ENCODE measurements around the gene MTM1. TPM values are rescaled to one million over a fixed set of nuclear protein-coding genes. Genes with fewer than 3 reads are reported as not detected.

MTM1 gene
- polyA plus RNA-seq, 2 of the 4 experiments (the other 2 are of a cell fraction) = 8.5 to 9.0 TPM

DNA sequence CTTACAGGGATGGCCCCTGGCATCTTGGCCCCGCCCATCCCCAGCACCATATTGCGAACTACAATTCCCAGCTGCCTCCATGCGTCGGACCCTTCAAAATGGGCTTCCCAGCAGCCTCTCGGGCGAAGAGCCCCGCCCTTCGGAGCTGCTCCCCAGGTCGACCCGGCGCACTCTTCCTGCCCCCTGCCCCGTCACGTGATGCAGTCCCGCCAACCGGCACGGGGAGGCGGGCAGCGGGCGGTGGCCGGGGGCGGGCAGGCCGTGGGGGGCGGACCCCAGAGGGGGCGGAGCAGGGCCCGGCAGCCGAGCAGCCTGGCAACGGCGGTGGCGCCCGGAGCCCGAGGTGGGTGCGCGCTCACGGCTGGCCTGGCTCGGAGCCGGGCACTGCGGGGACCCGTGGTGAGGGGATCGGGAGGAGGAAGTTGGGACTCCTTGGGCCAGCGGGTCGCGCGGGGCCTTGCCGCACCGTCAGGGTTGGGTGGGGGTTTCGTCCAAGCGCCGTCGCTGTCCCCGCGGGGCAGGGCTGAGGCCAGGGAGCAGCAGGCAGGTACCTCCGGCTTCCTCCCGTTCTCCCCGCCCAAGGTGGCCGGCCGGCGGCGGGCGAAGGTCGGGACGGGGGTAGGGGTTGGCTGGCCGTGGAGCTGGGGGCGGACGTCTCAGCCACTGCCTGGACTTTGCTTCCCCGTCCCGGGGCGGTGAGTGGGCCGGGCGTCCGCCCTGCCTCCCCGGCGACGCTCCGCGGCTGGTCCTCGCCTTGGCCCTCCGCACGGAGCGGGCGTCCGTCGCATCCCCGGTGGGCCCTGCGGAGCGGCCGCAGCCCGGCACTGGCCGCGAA, at the start of gene MTM1 (continued):
- TF ChIP-seq RAD21 (conservative IDR thresholded peaks at IDR 0.05 in 1 of 2, IDR thresholded peaks at IDR 0.05 in 1 of 2) (no peak), CHD4 (IDR thresholded peaks at IDR 0.05; ENCODE audit: borderline replicate concordance) (no peak), RNF2 (IDR thresholded peaks at IDR 0.05; ENCODE audit: borderline replicate concordance, low read depth) (no peak), NPAS2 (CRISPR knock-in tag; IDR thresholded peaks at IDR 0.05; ENCODE audit: borderline replicate concordance) (no peak), POLR2A (IDR thresholded peaks at IDR 0.05; ENCODE audit: low read length) (peak; percentile 80), BHLHE40 (IDR thresholded peaks at IDR 0.05; ENCODE audit: low read depth, low read length) (no peak), KDM1A (IDR thresholded peaks at IDR 0.05; ENCODE audit: low read depth) (no peak), MYC (IDR thresholded peaks at IDR 0.05; ENCODE audit: borderline replicate concordance, low read length) (no peak), RARB (CRISPR knock-in tag; IDR thresholded peaks at IDR 0.05) (no peak), ZFP36 (IDR thresholded peaks at IDR 0.05; ENCODE audit: borderline replicate concordance, partially characterized antibody) (no peak), JUNB (IDR thresholded peaks at IDR 0.05) (no peak), HOXB5 (CRISPR knock-in tag; IDR thresholded peaks at IDR 0.05) (no peak), HOXB13 (CRISPR knock-in tag; IDR thresholded peaks at IDR 0.05; ENCODE audit: low read depth) (no peak)
- TF ChIP-seq, protein P1, sequence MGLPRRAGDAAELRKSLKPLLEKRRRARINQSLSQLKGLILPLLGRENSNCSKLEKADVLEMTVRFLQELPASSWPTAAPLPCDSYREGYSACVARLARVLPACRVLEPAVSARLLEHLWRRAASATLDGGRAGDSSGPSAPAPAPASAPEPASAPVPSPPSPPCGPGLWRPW (IDR thresholded peaks at IDR 0.05) = no peak

DNA sequence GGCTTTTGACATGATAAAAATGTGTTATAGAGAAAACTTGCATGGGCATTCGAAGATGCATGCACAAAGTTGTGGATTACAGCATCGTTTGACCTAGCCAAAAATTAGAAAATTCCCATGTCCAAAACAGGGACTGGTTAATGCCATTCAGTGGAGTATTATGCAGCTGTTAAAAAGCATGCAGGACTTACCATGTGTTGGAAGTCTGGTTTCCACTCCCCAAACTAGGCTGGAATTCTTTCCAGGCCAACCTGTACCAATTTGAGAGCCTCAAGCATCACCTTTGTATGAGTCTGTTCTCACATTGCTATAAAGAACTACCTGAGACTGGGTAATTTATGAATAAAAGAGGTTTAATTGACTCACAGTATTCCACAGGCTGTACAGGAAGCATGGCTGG, 45.9 kb upstream of the MTM1 start:
- FAIRE-seq (no peak), ATAC-seq (no peak), DNase-seq (ENCODE audit: low read depth in 1 of 2, low spot score in 1 of 2) (no peak)
- Histone ChIP-seq H3K4me2 (no peak overlapping the region), H3K4me3 (no peak overlapping the region), H3K4me1 (no peaks in the 10 kb centered on the region), H3K9me3 (no peaks in the 10 kb centered on the region), H3K27ac (no peak overlapping the region)
- 6% methylated on average over 2 of the region's 2 CpGs for WGBS (ENCODE audit: missing lambda C conversion rate)
- ChIA-PET POLR2A (no interaction called here), CTCF (no interaction called here)
- no peak for TF ChIP-seq HOXA7 (CRISPR knock-in tag; IDR thresholded peaks at IDR 0.05)
- no peak for TF ChIP-seq ZC3H11A (IDR thresholded peaks at IDR 0.05)
- TF ChIP-seq EP300 (IDR thresholded peaks at IDR 0.05) = no peak
- TF ChIP-seq FOSB (CRISPR knock-in tag; IDR thresholded peaks at IDR 0.05) = no peak
- no peak for TF ChIP-seq SREBF2 (IDR thresholded peaks at IDR 0.05)
- TF ChIP-seq FOXS1 (CRISPR knock-in tag; IDR thresholded peaks at IDR 0.05) = no peak
- no peak for TF ChIP-seq PHF8 (IDR thresholded peaks at IDR 0.05; ENCODE audit: borderline replicate concordance, low read depth)
- TF ChIP-seq TP53 (CRISPR knock-in tag; IDR thresholded peaks at IDR 0.05) = no peak
- no peak for TF ChIP-seq CHD4 (IDR thresholded peaks at IDR 0.05; ENCODE audit: borderline replicate concordance)
- no peak for TF ChIP-seq HDAC2 (IDR thresholded peaks at IDR 0.05)

DNA sequence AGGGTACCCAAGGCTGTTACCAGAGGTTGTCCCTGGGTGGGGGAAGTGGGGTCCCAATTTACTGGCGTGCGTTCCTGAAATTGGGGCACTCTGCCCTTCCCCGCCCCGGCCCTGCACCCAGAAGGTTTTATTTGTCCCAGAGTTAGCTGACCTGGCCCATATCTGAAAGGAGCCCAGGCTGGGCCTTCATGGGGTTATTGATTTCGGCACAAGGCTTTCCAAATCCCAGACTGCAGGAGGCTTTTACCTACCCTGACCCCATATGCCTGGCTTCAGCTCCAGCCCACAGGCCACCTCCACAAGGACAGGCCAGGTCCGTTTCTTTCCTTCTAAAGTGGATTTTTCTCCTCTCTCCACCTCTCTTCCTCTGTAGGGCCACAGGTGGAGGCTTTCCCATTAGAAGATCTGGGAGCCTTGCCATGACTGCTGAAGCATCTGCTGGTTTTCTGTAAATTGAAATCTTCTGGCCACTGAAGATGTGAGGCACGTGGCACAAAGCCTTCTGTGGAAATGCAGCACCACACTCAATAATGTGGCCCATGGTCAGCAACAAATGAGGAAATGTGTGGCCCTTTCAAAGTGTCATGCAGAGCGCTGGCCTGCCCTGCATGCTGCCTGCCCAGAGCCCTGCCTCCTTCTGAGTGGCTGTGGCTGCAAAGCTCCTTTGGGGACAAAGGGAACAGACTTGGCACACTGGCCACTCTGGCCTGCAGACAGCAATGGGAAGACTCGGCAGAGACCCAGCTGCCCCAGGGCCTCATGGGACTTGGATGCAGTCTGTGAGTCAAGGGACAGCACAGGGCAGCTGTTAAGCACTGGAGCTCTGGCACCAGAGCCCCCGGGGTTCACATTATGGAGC, 43.1 kb upstream of the MTM1 start:
- ATAC-seq = no peak
- TF ChIP-seq HOXB13 (CRISPR knock-in tag; IDR thresholded peaks at IDR 0.05; ENCODE audit: low read depth) (no peak), MAZ (IDR thresholded peaks at IDR 0.05; ENCODE audit: borderline replicate concordance, low read depth, low read length) (no peak), NFE2L2 (conservative IDR thresholded peaks at IDR 0.05; ENCODE audit: low read length) (no peak), PHF8 (IDR thresholded peaks at IDR 0.05; ENCODE audit: borderline replicate concordance, low read depth) (no peak)
- ChIA-PET CTCF (no interaction called here), POLR2A (no interaction called here)
- Histone ChIP-seq H3K4me2 (no peak overlapping the region), H3K4me3 (no peak overlapping the region), H3K9me3 (no peaks in the 10 kb centered on the region), H3K27ac (no peak overlapping the region), H3K4me1 (no peaks in the 10 kb centered on the region)
- 62% methylated on average over 10 of the region's 10 CpGs for WGBS (ENCODE audit: missing lambda C conversion rate)
- no peak for DNase-seq (ENCODE audit: low read depth in 1 of 2, low spot score in 1 of 2)
- no peak for FAIRE-seq

Measured in A549 (cell line).